PC-9 (cell line): ENCODE data around the gene TRIM37.

Experiments used
- CTCF ChIP-seq: fragments of 200-600 bp; sonication (generic); conservative IDR thresholded peaks from 2 replicates; pipeline ENCODE4 v1.6.1; 2017; ENCODE audit warnings: mixed run types, antibody characterized with exemption, mild to moderate bottlenecking, moderate library complexity
- EZH2 ChIP-seq: fragments of 200-600 bp; sonication (generic); IDR thresholded peaks from 2 replicates; pipeline ENCODE4 v1.8.0; 2017; ENCODE audit warnings: antibody characterized with exemption, low read depth

DNA sequence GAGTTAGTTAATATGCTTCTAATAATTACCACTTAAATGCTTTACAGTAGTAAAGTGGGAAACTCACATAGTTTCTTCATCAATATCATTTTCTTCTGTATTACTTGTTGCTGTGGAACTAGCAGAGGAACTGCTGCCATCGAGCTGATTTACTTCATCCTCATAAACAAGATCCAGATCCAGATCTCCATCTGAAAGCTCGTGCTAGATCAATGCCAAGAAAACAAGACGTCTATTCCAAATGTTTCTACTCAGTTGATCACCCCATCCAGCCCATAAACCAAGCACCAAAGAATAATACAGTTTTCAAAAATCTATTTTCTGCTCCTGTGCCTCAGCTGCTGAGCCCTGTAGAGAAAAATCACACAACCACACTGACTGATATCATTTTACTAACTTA, 59.1 kb downstream of the TRIM37 start:
- no peak for TF ChIP-seq CTCF
- no peak for TF ChIP-seq EZH2
